Right lobe of liver (tissue), 6 donors: ENCODE measurements around the gene DNASE2. TPM values are rescaled to one million over a fixed set of nuclear protein-coding genes. Genes with fewer than 3 reads are reported as not detected.

Experiments used
- ATAC-seq, 4 donors: fragments of 200-7000 bp; cut with Tn5 transposase; one replicate each; pipeline ENCODE4 v1.9.1; 2020; ENCODE audit warnings: mild to moderate bottlenecking in 4 of 4, moderate library complexity in 4 of 4
- DNase-seq, 3 donors: peaks; one replicate each; pipeline ENCODE4 v3.0.0-alpha.2; 2020
- H3K27ac ChIP-seq, 3 donors: fragments of 200-600 bp; one replicate each; pipeline ENCODE4 v1.8.0; 2022
- H3K27me3 ChIP-seq, 2 donors: fragments of 200-600 bp; one replicate each; pipeline ENCODE4 v1.8.0; 2022
- H3K36me3 ChIP-seq, 4 donors: fragments of 200-600 bp; sonication (generic) in 1 of 4; one replicate each; pipeline versions ENCODE4 v1.5.1 to v1.8.0; 2017 to 2022; ENCODE audit warnings: control low read depth in 1 of 4
- H3K4me1 ChIP-seq, 4 donors: fragments of 200-600 bp; sonication (generic) in 1 of 4; one replicate each; pipeline versions ENCODE4 v1.5.1 to v1.8.0; 2017 to 2022; ENCODE audit warnings: control low read depth in 1 of 4
- H3K4me3 ChIP-seq, 3 donors: fragments of 200-600 bp; one replicate each; pipeline ENCODE4 v1.8.0; 2022
- H3K9me3 ChIP-seq, 4 donors: fragments of 200-600 bp; sonication (generic) in 1 of 4; one replicate each; pipeline versions ENCODE4 v1.5.1 to v1.8.0; 2017 to 2022; ENCODE audit warnings: control low read depth in 1 of 4
- POLR2A ChIP-seq: fragments of 450-650 bp; IDR thresholded peaks from one replicate; pipeline ENCODE4 v1.6.1; 2017; ENCODE audit warnings: antibody characterized with exemption, mild to moderate bottlenecking
- WGBS: methylation state at CpG from one replicate; pipeline ENCODE4 v1.1.6; 2018; ENCODE audit warnings: low coverage, low lambda C conversion rate; ENCODE audit not compliant: insufficient coverage; ENCODE audit errors: missing lambda C conversion rate; 5-methylcytosine and 5-hydroxymethylcytosine counted together
- intact Hi-C, 2 donors: fragments of 100-400 bp; cut with DNase I; formaldehyde crosslinking; loops; one replicate each; pipeline versions ENCODE4 v1.11.2 to v1.14.1; 2022
- total RNA-seq, 6 experiments: library from RNA; depleted of rRNA in 2 of 6; stranded (reverse); fragments of >200 nt in 2 of 6; fragmentation: NEBNext Ultra II Directional in 3 of 6; extraction: Animal tissue kit (Norgen Biotek cat#: 25700) in 3 of 6; gene quantifications; one replicate each; pipeline versions ENCODE4 v1.1.0 to v1.2.4, GENCODE V29; 2016 to 2023
- TF ChIP-seq, protein P1 (sequence below), 4 donors: fragments of 200-600 bp in 3 of 4; fragments of 450-650 bp in 1 of 4; IDR thresholded peaks; one replicate each; pipeline versions ENCODE4 v1.5.1 to v1.8.0; 2016 to 2022; ENCODE audit warnings: antibody characterized with exemption in 4 of 4, mild to moderate bottlenecking in 2 of 4
- donor health status: DM: no; HTN: yes; CAD: no.
- donor health status: DM: no; HTN: no; CAD: no.
- donor health status: DM: no; HTN: no; CAD: no.
- donor health status: DM: no; HTN: yes; CAD: no.
- donor health status: DM: no; HTN: yes; CAD: no.

Gene DNASE2
- total RNA-seq, 6 experiments from 2014 or later: 18.2 to 36.3 (median 26.8) TPM

DNA sequence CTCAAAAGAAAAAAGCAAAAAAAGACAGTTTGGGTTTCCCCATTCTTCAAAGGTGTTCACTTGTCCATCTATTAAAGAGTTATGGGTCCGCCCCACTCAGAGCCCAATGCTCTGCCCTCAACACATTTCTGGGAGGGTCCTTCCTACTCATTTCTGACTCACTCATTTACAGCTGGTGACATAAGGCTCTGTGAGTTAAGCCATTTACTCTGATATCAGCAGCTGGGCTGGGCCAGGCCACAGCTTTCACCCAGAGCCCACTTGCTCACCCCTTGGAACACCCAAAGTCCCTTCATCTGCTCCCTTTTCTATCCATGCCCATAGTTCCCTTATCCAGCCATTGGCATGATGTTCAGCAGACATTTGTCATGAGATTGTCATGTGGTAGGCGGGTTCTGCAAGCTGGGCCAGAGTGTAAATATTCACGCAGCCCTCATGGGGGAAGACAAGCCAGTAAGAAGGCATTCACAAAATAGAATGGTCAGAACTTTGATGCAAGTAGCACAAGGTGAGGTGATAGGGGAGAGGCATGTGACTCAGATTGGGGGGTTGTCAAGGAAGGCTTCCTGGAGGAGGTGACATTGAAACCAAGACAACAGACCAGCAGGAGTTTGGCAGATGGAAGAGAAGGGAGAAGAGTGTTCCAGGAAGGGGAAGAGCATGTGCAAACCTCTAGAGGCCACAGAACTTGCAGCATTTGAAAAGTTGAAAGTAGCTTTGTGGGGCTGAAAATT is 37.1 kb downstream of the DNASE2 start:
- Histone ChIP-seq H3K27me3 (peaks cover 0 to 12% of the 10 kb centered on the region in 2 donors), H3K27ac (no peak overlapping the region), H3K36me3 (no peaks in the 10 kb centered on the region), H3K4me3 (no peak overlapping the region), H3K4me1 (peaks cover 0 to 7% (median 0%) of the 10 kb centered on the region in 4 donors), H3K9me3 (no peaks in the 10 kb centered on the region)
- no peak for TF ChIP-seq POLR2A
- TF ChIP-seq, protein P1, sequence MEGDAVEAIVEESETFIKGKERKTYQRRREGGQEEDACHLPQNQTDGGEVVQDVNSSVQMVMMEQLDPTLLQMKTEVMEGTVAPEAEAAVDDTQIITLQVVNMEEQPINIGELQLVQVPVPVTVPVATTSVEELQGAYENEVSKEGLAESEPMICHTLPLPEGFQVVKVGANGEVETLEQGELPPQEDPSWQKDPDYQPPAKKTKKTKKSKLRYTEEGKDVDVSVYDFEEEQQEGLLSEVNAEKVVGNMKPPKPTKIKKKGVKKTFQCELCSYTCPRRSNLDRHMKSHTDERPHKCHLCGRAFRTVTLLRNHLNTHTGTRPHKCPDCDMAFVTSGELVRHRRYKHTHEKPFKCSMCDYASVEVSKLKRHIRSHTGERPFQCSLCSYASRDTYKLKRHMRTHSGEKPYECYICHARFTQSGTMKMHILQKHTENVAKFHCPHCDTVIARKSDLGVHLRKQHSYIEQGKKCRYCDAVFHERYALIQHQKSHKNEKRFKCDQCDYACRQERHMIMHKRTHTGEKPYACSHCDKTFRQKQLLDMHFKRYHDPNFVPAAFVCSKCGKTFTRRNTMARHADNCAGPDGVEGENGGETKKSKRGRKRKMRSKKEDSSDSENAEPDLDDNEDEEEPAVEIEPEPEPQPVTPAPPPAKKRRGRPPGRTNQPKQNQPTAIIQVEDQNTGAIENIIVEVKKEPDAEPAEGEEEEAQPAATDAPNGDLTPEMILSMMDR (IDR thresholded peaks at IDR 0.05): no peak
- WGBS: 76% methylated on average over 3 of the region's 3 CpGs
- intact Hi-C loops: loop anchor here (10.0 kb wide), 2 partner anchors 79 to 279 kb away; no protein-coding TSS in a partner anchor
- no peak for ATAC-seq
- no peak for DNase-seq

DNA sequence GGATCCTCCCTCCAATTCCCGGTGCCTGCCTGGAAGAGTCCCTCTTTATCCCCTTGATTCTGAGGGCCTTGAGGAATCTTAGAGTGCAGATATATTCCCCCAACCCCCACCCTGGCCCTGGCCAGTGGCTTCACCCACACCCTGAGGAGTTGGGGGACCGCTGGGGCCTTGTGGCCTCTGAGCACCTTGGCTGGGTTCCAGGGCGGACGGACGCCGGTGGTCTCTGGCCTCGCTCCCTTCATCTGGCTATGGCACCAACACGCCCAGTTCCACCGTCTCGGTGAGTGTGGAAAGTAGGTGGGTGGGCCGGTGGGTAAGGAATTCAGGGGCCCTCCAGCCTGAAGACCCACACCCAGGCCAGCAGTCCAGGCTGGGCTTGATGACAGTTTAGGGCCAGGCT is 37.9 kb downstream of the DNASE2 start:
- Histone ChIP-seq H3K27me3 (peaks cover 0 to 12% of the 10 kb centered on the region in 2 donors), H3K36me3 (no peaks in the 10 kb centered on the region), H3K9me3 (no peaks in the 10 kb centered on the region), H3K27ac (no peak overlapping the region), H3K4me3 (no peak overlapping the region), H3K4me1 (peaks cover 0 to 7% (median 0%) of the 10 kb centered on the region in 4 donors)
- DNase-seq (no peak), ATAC-seq (no peak)
- 46% methylated on average over 5 of the region's 11 CpGs for WGBS
- intact Hi-C loops: loop anchor here (10.0 kb wide), 2 partner anchors 79 to 279 kb away; no protein-coding TSS in a partner anchor
- TF ChIP-seq POLR2A: no peak
- TF ChIP-seq, protein P1 (IDR thresholded peaks at IDR 0.05): no peak

DNA sequence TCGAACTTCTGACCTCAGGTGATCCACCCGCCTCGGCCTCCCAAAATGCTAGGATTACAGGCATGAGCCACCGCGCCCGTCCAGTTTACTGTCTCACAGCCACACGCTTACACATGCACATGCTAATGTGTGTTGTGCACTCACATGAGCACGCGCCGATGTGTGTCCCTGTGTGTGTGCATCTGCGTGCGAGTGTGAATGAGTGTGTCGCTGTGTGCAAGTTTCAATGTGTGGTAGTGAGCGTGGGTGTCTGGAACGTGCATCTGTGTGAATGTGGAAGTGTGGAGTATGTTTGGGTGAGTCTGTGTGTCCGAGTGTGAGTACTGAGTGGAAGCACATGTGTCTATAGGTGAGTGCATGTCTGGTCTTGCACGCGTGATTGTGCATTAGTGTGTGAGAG is 38.7 kb downstream of the DNASE2 start:
- no peak overlapping the region for H3K4me3 ChIP-seq
- ATAC-seq (no peak), DNase-seq (no peak)
- no peaks in the 10 kb centered on the region for H3K9me3 ChIP-seq
- H3K36me3 ChIP-seq: no peaks in the 10 kb centered on the region
- intact Hi-C loops: loop anchor here (10.0 kb wide), 2 partner anchors 78 to 278 kb away; no protein-coding TSS in a partner anchor
- no peak overlapping the region for H3K27ac ChIP-seq
- 92% methylated on average over 11 of the region's 18 CpGs for WGBS
- H3K27me3 ChIP-seq: peaks cover 0 to 12% of the 10 kb centered on the region in 2 donors
- peaks cover 0 to 2% (median 0%) of the 10 kb centered on the region in 4 donors for H3K4me1 ChIP-seq
- no peak for TF ChIP-seq POLR2A
- TF ChIP-seq, protein P1 (IDR thresholded peaks at IDR 0.05): no peak

GRCh38 chr19:12841094-12841493 is 40.2 kb downstream of the DNASE2 start:
- intact Hi-C loops: loop anchor here (10.0 kb wide), 2 partner anchors 76 to 276 kb away; no protein-coding TSS in a partner anchor
- no peaks in the 10 kb centered on the region for H3K4me1 ChIP-seq
- H3K4me3 ChIP-seq: no peak overlapping the region
- peak in 1 of 3 donors; percentile 24 for DNase-seq
- no peaks in the 10 kb centered on the region for H3K9me3 ChIP-seq
- no peaks in the 10 kb centered on the region for H3K36me3 ChIP-seq
- TF ChIP-seq, protein P1 (IDR thresholded peaks at IDR 0.05): no peak
- TF ChIP-seq POLR2A: no peak
- peaks cover 0 to 15% of the 10 kb centered on the region in 2 donors for H3K27me3 ChIP-seq
- H3K27ac ChIP-seq: no peak overlapping the region
- no peak for ATAC-seq
- WGBS: 9% methylated on average over 7 of the region's 29 CpGs
